GM12878 (cell line): ENCODE data around the gene AP3S2. TPM values are rescaled to one million over a fixed set of nuclear protein-coding genes. Genes with fewer than 3 reads are reported as not detected.

Experiments
- ATAC-seq: fragments of 200-7000 bp; cut with Tn5 transposase; 3 replicates; pipeline ENCODE4 v1.9.1; 2020; ENCODE audit warnings: mild to moderate bottlenecking, moderate library complexity
- BruUV-seq: library from RNA; stranded (reverse); fragments of 400-500 nt; replicated peaks from 2 replicates; lab custom pipeline; 2021; lab: Mats Ljungman, UMichigan
- CTCF ChIA-PET: fragments of 300-600 bp; sonication (Branson Sonifier 250); formaldehyde crosslinking; extraction: SDS; loops from one replicate; lab custom pipeline; 2021; ENCODE audit warnings: inconsistent platforms; lab: Yijun Ruan, JAX
- POLR2A ChIA-PET: fragments of 350-600 bp; formaldehyde crosslinking; extraction: SDS; loops from one replicate; lab custom pipeline; 2021; ENCODE audit warnings: inconsistent platforms; lab: Charles Lee
- RAD21 ChIA-PET: fragments of 300-600 bp; sonication (Branson Sonifier 250); formaldehyde crosslinking; loops from one replicate; lab custom pipeline; 2023; ENCODE audit warnings: antibody characterized with exemption; ENCODE audit not compliant: unreplicated experiment; lab: Charles Lee
- SMC1A ChIA-PET: fragments of 300-600 bp; sonication (Branson Sonifier 250); formaldehyde crosslinking; loops from one replicate; lab custom pipeline; 2023; ENCODE audit not compliant: unreplicated experiment, uncharacterized antibody; lab: Charles Lee
- DNase-seq: peaks from one replicate; pipeline ENCODE4 v3.0.0-alpha.2; 2011; ENCODE audit warnings: low read depth, low spot score
- FAIRE-seq: peaks from 3 replicates; lab custom pipeline; 2011; peaks lifted over from hg19 to GRCh38; lab: Jason Lieb, UNC
- H2AFZ ChIP-seq: 2 replicates; pipeline ENCODE4 v1.6.0; 2011; ENCODE audit warnings: low read depth, low read length, control low read depth; ENCODE audit not compliant: control insufficient read depth
- H3K27ac ChIP-seq: 2 replicates; pipeline ENCODE4 v1.5.1; 2011; ENCODE audit warnings: control low read depth; ENCODE audit not compliant: control insufficient read depth, insufficient read depth
- H3K27me3 ChIP-seq, 2 experiments: replicated peaks in 1 of 2; 2 replicates each; pipeline versions ENCODE4 v1.6.0 to v1.6.1; 2011; ENCODE audit warnings: low read length in 1 of 2; ENCODE audit not compliant: control insufficient read depth in 2 of 2, insufficient read depth in 2 of 2
- H3K36me3 ChIP-seq, 2 experiments: 2 replicates each; pipeline ENCODE4 v1.5.1; 2011; ENCODE audit warnings: low read length in 1 of 2; ENCODE audit not compliant: control insufficient read depth in 2 of 2, insufficient read depth in 2 of 2
- H3K4me1 ChIP-seq: 2 replicates; pipeline ENCODE4 v1.6.1; 2011; ENCODE audit warnings: mild to moderate bottlenecking, low read length, moderate library complexity, mixed read lengths; ENCODE audit not compliant: control insufficient read depth, insufficient read depth
- H3K4me2 ChIP-seq: 2 replicates; pipeline ENCODE4 v1.6.0; 2011; ENCODE audit warnings: control low read depth; ENCODE audit not compliant: control insufficient read depth, insufficient read depth
- H3K4me3 ChIP-seq: fragments of 200-600 bp; sonication (generic); 2 replicates; pipeline ENCODE4 v1.5.1; 2016
- H3K79me2 ChIP-seq: 2 replicates; pipeline ENCODE4 v1.6.0; 2011; ENCODE audit warnings: low read length; ENCODE audit not compliant: control insufficient read depth, insufficient read depth
- H3K9ac ChIP-seq: 2 replicates; pipeline ENCODE4 v1.8.0; 2011; ENCODE audit warnings: low read length, control low read depth, mixed read lengths; ENCODE audit not compliant: control insufficient read depth, insufficient read depth
- H3K9me3 ChIP-seq: replicated peaks from 3 replicates; pipeline ENCODE4 v1.5.1; 2011; ENCODE audit warnings: mild to moderate bottlenecking, low read length; ENCODE audit not compliant: control insufficient read depth, insufficient read depth
- H4K20me1 ChIP-seq: 2 replicates; pipeline ENCODE4 v1.6.0; 2011; ENCODE audit not compliant: control insufficient read depth, insufficient read depth
- CBFB ChIP-seq: IDR thresholded peaks from 2 replicates; pipeline ENCODE4 v1.6.1; 2016; ENCODE audit warnings: antibody characterized with exemption, low read depth
- FOS ChIP-seq: IDR thresholded peaks from 3 replicates; pipeline ENCODE4 v1.6.1; 2011; ENCODE audit warnings: borderline replicate concordance; ENCODE audit not compliant: insufficient read length; ENCODE audit errors: extremely low read depth
- IKZF2 ChIP-seq, 2 experiments: fragments of 450-650 bp; IDR thresholded peaks; 2 replicates each; pipeline ENCODE4 v1.6.1; 2017; ENCODE audit warnings: mild to moderate bottlenecking in 2 of 2, moderate library complexity in 2 of 2
- MEF2A ChIP-seq: IDR thresholded peaks from 2 replicates; pipeline ENCODE4 v1.6.1; 2011; ENCODE audit warnings: low read depth, mild to moderate bottlenecking, low read length, moderate library complexity; ENCODE audit not compliant: insufficient read depth
- RUNX3 ChIP-seq: IDR thresholded peaks from 2 replicates; pipeline ENCODE4 v1.6.1; 2012; ENCODE audit warnings: low read length, inconsistent platforms
- SIX5 ChIP-seq: IDR thresholded peaks from 2 replicates; pipeline ENCODE4 v1.6.1; 2011; ENCODE audit warnings: mild to moderate bottlenecking, low read depth, low read length, moderate library complexity; ENCODE audit not compliant: severe bottlenecking
- SPI1 ChIP-seq: IDR thresholded peaks from 2 replicates; pipeline ENCODE4 v1.6.1; 2011; ENCODE audit warnings: low read depth, mild to moderate bottlenecking, low read length, moderate library complexity, borderline replicate concordance; ENCODE audit not compliant: insufficient read depth
- SREBF1 ChIP-seq: IDR thresholded peaks from 2 replicates; pipeline ENCODE4 v1.6.1; 2012; ENCODE audit warnings: mild to moderate bottlenecking, low read length
- SRF ChIP-seq, 2 experiments: IDR thresholded peaks; 2 replicates each; pipeline ENCODE4 v1.6.1; 2011; ENCODE audit warnings: low read depth in 2 of 2, low read length in 2 of 2, mild to moderate bottlenecking in 1 of 2, moderate library complexity in 1 of 2
- STAT3 ChIP-seq: IDR thresholded peaks from 2 replicates; pipeline ENCODE4 v1.6.1; 2011; ENCODE audit warnings: low read depth, low read length, improper control_type of control experiment
- TARDBP ChIP-seq: IDR thresholded peaks from 2 replicates; pipeline ENCODE4 v1.6.1; 2016; ENCODE audit warnings: borderline replicate concordance
- TBL1XR1 ChIP-seq: IDR thresholded peaks from 2 replicates; pipeline ENCODE4 v1.6.1; 2012; ENCODE audit warnings: low read depth, low read length, improper control_type of control experiment
- TCF7 ChIP-seq: IDR thresholded peaks from 2 replicates; pipeline ENCODE4 v1.6.1; 2014; ENCODE audit warnings: antibody characterized with exemption, borderline replicate concordance
- WGBS: methylation state at CpG from one replicate; pipeline ENCODE4 v1.1.6; 2016; ENCODE audit warnings: low lambda C conversion rate; ENCODE audit not compliant: insufficient replicate concordance, insufficient coverage; ENCODE audit errors: missing lambda C conversion rate; 5-methylcytosine and 5-hydroxymethylcytosine counted together
- in situ Hi-C: fragments of 300-500 bp; cut with MboI; formaldehyde crosslinking; loops from 9 replicates; pipeline ENCODE4 v1.14.3; 2018; ENCODE audit warnings: mixed read lengths
- intact Hi-C: fragments of 100-400 bp; cut with micrococcal nuclease; formaldehyde crosslinking; loops from one replicate; pipeline ENCODE4 v1.14.2; 2022; ENCODE audit not compliant: unreplicated experiment
- polyA plus RNA-seq, 11 experiments: library from polyadenylated mRNA; depleted of rRNA in 4 of 11; unstranded in 6 of 11; stranded (reverse) in 5 of 11; fragments of >200 nt; fragmentation: Nextera tagmentation in 4 of 11; fragmentation: Illumina TruSeq in 1 of 11; extraction: Ambion mirVana in 4 of 11; extraction: Trizol in 1 of 11; gene quantifications; 1 replicate in 1 of 11; 2 replicates in 10 of 11; pipeline versions ENCODE4 v1.2.1 to v1.2.3, GENCODE V29; 2011 to 2016; ENCODE audit warnings: inconsistent platforms in 2 of 11, missing spikeins in 2 of 11, low read depth in 1 of 11
- total RNA-seq, 4 experiments: library from RNA; depleted of rRNA in 3 of 4; stranded (reverse); fragments of >200 nt in 3 of 4; fragmentation: Illumina TruSeq in 1 of 4; extraction: Trizol in 1 of 4; gene quantifications; 2 replicates each; pipeline versions ENCODE4 v1.2.1 to v1.2.3, GENCODE V29; 2013 to 2021
- TF ChIP-seq, protein P1 (sequence below): fragments of 450-650 bp; formaldehyde crosslinking; IDR thresholded peaks from 2 replicates; pipeline ENCODE4 v1.4.0; 2020; ENCODE audit warnings: mild to moderate bottlenecking, moderate library complexity

AP3S2 gene
- total and polyA plus RNA-seq, 10 of the 15 experiments (the other 5 are each of a cell fraction or from before 2014, with no cell fraction given): 10.0 to 43.6 (median 26.0) TPM

GRCh38 chr15:89910891-89911626 is 17.3 kb upstream of the AP3S2 start:
- ChIA-PET SMC1A (interaction anchor here (0.6 to 1.2 kb wide), 2 partner anchors 13 to 87 kb away, joined by 3 read pairs; no protein-coding TSS in a partner anchor), RAD21 (no interaction called here), POLR2A (no interaction called here), CTCF (interaction anchor here (0.5 to 1.6 kb wide), 7 partner anchors 13 to 413 kb away, joined by 3 to 5 read pairs (median 3); no protein-coding TSS in a partner anchor)
- DNase-seq (no peak), FAIRE-seq (no peak), ATAC-seq (no peak)
- TF ChIP-seq SRF (IDR thresholded peaks at IDR 0.05; ENCODE audit: low read depth in 2 of 2, low read length in 2 of 2) (no peak), SPI1 (0 out of 2 replicates have a peak, but pooled peaks have one; percentile 16)
- Histone ChIP-seq H3K27ac (no peak overlapping the region), H3K27me3 (peaks cover 1 to 4% of the 10 kb centered on the region in 2 experiments; a peak in 2 of 4 replicates), H3K9ac (no peak overlapping the region), H3K4me1 (no peaks in the 10 kb centered on the region), H2AFZ (no peak overlapping the region), H3K36me3 (no peaks in the 10 kb centered on the region), H3K9me3 (no peaks in the 10 kb centered on the region), H3K4me3 (no peak overlapping the region), H3K4me2 (no peak overlapping the region), H3K79me2 (no peaks in the 10 kb centered on the region), H4K20me1 (no peaks in the 10 kb centered on the region)
- no TSS peak for BruUV-seq
- intact Hi-C loops (no loop called here), in situ Hi-C loops (no loop called here)
- 45% methylated on average over 6 of the region's 6 CpGs for WGBS

DNA sequence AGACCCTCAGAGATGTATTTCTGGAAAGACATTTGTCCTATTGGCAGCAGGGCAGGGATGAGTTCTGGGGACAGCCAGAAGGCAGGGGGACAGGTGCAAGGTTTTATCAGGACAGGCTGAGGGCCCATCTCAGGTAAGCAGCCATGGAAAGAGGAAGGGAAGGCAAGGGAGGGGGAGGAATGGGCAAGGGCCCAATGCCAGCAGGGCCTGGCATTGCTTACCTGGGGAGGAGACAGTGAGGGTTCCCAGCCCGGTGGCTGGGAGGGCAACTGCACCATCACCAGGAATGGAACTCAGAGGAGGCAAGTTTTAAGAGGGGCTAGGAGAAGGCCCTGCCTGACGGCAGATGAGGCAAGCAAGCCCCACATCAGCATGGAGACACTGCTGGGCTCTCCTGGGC is 15.8 kb upstream of the AP3S2 start:
- no peak overlapping the region for H2AFZ ChIP-seq
- CTCF ChIA-PET: no interaction called here
- no peak for TF ChIP-seq RUNX3
- TF ChIP-seq TCF7: no peak
- no peak for TF ChIP-seq STAT3
- no peak for TF ChIP-seq SIX5
- TF ChIP-seq CBFB: no peak
- no peak for TF ChIP-seq FOS
- no peak for TF ChIP-seq TBL1XR1
- TF ChIP-seq, protein P1, sequence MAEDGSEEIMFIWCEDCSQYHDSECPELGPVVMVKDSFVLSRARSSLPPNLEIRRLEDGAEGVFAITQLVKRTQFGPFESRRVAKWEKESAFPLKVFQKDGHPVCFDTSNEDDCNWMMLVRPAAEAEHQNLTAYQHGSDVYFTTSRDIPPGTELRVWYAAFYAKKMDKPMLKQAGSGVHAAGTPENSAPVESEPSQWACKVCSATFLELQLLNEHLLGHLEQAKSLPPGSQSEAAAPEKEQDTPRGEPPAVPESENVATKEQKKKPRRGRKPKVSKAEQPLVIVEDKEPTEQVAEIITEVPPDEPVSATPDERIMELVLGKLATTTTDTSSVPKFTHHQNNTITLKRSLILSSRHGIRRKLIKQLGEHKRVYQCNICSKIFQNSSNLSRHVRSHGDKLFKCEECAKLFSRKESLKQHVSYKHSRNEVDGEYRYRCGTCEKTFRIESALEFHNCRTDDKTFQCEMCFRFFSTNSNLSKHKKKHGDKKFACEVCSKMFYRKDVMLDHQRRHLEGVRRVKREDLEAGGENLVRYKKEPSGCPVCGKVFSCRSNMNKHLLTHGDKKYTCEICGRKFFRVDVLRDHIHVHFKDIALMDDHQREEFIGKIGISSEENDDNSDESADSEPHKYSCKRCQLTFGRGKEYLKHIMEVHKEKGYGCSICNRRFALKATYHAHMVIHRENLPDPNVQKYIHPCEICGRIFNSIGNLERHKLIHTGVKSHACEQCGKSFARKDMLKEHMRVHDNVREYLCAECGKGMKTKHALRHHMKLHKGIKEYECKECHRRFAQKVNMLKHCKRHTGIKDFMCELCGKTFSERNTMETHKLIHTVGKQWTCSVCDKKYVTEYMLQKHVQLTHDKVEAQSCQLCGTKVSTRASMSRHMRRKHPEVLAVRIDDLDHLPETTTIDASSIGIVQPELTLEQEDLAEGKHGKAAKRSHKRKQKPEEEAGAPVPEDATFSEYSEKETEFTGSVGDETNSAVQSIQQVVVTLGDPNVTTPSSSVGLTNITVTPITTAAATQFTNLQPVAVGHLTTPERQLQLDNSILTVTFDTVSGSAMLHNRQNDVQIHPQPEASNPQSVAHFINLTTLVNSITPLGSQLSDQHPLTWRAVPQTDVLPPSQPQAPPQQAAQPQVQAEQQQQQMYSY (CRISPR knock-in tag): no peak
- no peak for TF ChIP-seq TARDBP
- TF ChIP-seq IKZF2 (IDR thresholded peaks at IDR 0.05): no peak
- no peak for TF ChIP-seq SREBF1
- TF ChIP-seq MEF2A: no peak

More for the DNA sequence above, 15.8 kb upstream of the AP3S2 start:
- Histone ChIP-seq H3K4me3 (no peak overlapping the region), H3K79me2 (no peaks in the 10 kb centered on the region), H3K9ac (no peak overlapping the region), H3K4me2 (no peak overlapping the region), H3K36me3 (no peaks in the 10 kb centered on the region), H3K4me1 (no peaks in the 10 kb centered on the region), H3K27ac (no peak overlapping the region), H3K9me3 (no peaks in the 10 kb centered on the region), H4K20me1 (no peaks in the 10 kb centered on the region), H3K27me3 (peaks cover 1 to 4% of the 10 kb centered on the region in 2 experiments; a peak in 2 of 4 replicates)
- BruUV-seq: no TSS peak
- POLR2A ChIA-PET: no interaction called here
- SMC1A ChIA-PET: no interaction called here
- FAIRE-seq (no peak), DNase-seq (no peak), ATAC-seq (no peak)
- WGBS: no CpG with 5 or more reads among the region's 2 CpGs
- intact Hi-C loops (no loop called here), in situ Hi-C loops (no loop called here)
- RAD21 ChIA-PET: no interaction called here
